IMR-90 (cell line): ENCODE measurements around the gene ANKRD2. TPM values are rescaled to one million over a fixed set of nuclear protein-coding genes. Genes with fewer than 3 reads are reported as not detected.

ENCODE experiments used
- ATAC-seq: fragments of 200-7000 bp; cut with Tn5 transposase; 2 replicates; pipeline ENCODE4 v1.9.1; 2020; ENCODE audit warnings: low read depth, mild to moderate bottlenecking, moderate library complexity
- BruUV-seq: library from RNA; stranded (reverse); fragments of 400-500 nt; replicated peaks from 2 replicates; lab custom pipeline; 2021; lab: Mats Ljungman, UMichigan
- CTCF ChIA-PET: fragments of 300-600 bp; formaldehyde crosslinking; extraction: SDS; loops from one replicate; lab custom pipeline; 2021; ENCODE audit warnings: antibody characterized with exemption; lab: Yijun Ruan, JAX
- POLR2A ChIA-PET: fragments of 300-600 bp; sonication (Branson Sonifier 250); formaldehyde crosslinking; loops from one replicate; lab custom pipeline; 2022; ENCODE audit warnings: antibody characterized with exemption; ENCODE audit not compliant: unreplicated experiment; lab: Charles Lee
- DNase-seq: peaks from one replicate; pipeline ENCODE4 v3.0.0; 2013
- H2AFZ ChIP-seq: replicated peaks from 2 replicates; pipeline ENCODE3; 2013; ENCODE audit warnings: low read length, mild to moderate bottlenecking; ENCODE audit not compliant: poor library complexity
- H2AK5ac ChIP-seq: 2 replicates; pipeline ENCODE4 v1.6.1; 2013; ENCODE audit warnings: low read depth, low read length, inconsistent platforms
- H2AK9ac ChIP-seq: replicated peaks from 2 replicates; pipeline ENCODE3; 2013; ENCODE audit warnings: mild to moderate bottlenecking, low read depth, low read length, moderate library complexity; ENCODE audit not compliant: poor library complexity
- H2BK120ac ChIP-seq: 2 replicates; pipeline ENCODE4 v1.6.1; 2013; ENCODE audit warnings: low read depth, low read length, inconsistent platforms
- H2BK15ac ChIP-seq: 3 replicates; pipeline ENCODE4 v1.6.1; 2013; ENCODE audit warnings: low read depth, low read length, inconsistent platforms
- H2BK20ac ChIP-seq: 2 replicates; pipeline ENCODE4 v1.6.1; 2013; ENCODE audit warnings: low read depth, mild to moderate bottlenecking, inconsistent platforms, low read length, moderate library complexity
- H2BK5ac ChIP-seq: 2 replicates; pipeline ENCODE4 v1.6.1; 2013; ENCODE audit warnings: mild to moderate bottlenecking, low read depth, low read length, inconsistent platforms; ENCODE audit not compliant: poor library complexity, severe bottlenecking
- H3K14ac ChIP-seq: replicated peaks from 2 replicates; pipeline ENCODE4 v1.6.1; 2013; ENCODE audit warnings: low read depth, low read length, inconsistent platforms
- H3K18ac ChIP-seq: 2 replicates; pipeline ENCODE4 v1.6.1; 2013; ENCODE audit warnings: low read depth, low read length, control low read depth
- H3K23ac ChIP-seq: 2 replicates; pipeline ENCODE4 v1.6.1; 2013; ENCODE audit warnings: low read depth, low read length, inconsistent platforms
- H3K27ac ChIP-seq: 2 replicates; pipeline ENCODE4 v1.5.1; 2013; ENCODE audit warnings: mild to moderate bottlenecking, control low read depth, low read length; ENCODE audit not compliant: insufficient read depth
- H3K27me3 ChIP-seq: 2 replicates; pipeline ENCODE4 v1.6.1; 2013; ENCODE audit warnings: low read length; ENCODE audit not compliant: control insufficient read depth, insufficient read depth
- H3K36me3 ChIP-seq: 2 replicates; pipeline ENCODE4 v1.6.1; 2013; ENCODE audit warnings: low read length, mixed read lengths; ENCODE audit not compliant: control insufficient read depth, insufficient read depth
- H3K4ac ChIP-seq: 2 replicates; pipeline ENCODE4 v1.6.1; 2013; ENCODE audit warnings: low read depth, low read length, inconsistent platforms
- H3K4me1 ChIP-seq: 2 replicates; pipeline ENCODE4 v1.6.1; 2013; ENCODE audit warnings: low read length, mixed read lengths; ENCODE audit not compliant: control insufficient read depth, insufficient read depth
- H3K4me2 ChIP-seq: 2 replicates; pipeline ENCODE4 v1.6.1; 2013; ENCODE audit warnings: low read depth, mild to moderate bottlenecking, control low read depth, low read length, moderate library complexity
- H3K4me3 ChIP-seq: 2 replicates; pipeline ENCODE4 v1.5.1; 2013; ENCODE audit warnings: low read depth, mild to moderate bottlenecking, control low read depth, low read length, moderate library complexity; ENCODE audit not compliant: insufficient read depth
- H3K56ac ChIP-seq: 2 replicates; pipeline ENCODE4 v1.6.1; 2013; ENCODE audit warnings: low read length, inconsistent platforms; ENCODE audit not compliant: insufficient read depth; ENCODE audit errors: extremely low read depth
- H3K79me1 ChIP-seq, 2 experiments: 2 replicates each; pipeline ENCODE4 v1.6.1; 2013; ENCODE audit warnings: low read length in 2 of 2, inconsistent platforms in 1 of 2, low read depth in 1 of 2
- H3K9ac ChIP-seq: 2 replicates; pipeline ENCODE4 v1.6.1; 2013; ENCODE audit warnings: low read depth, low read length, control low read depth
- H3K9me1 ChIP-seq: 2 replicates; pipeline ENCODE4 v1.6.1; 2013; ENCODE audit warnings: low read length, inconsistent platforms; ENCODE audit not compliant: insufficient read depth
- H3K9me3 ChIP-seq: 2 replicates; pipeline ENCODE4 v1.6.1; 2013; ENCODE audit warnings: low read length; ENCODE audit not compliant: control insufficient read depth, insufficient read depth
- H4K20me1 ChIP-seq: 2 replicates; pipeline ENCODE4 v1.6.1; 2013; ENCODE audit warnings: low read length, inconsistent platforms; ENCODE audit not compliant: insufficient read depth
- H4K5ac ChIP-seq: 2 replicates; pipeline ENCODE4 v1.6.1; 2013; ENCODE audit warnings: mild to moderate bottlenecking, low read depth, low read length, control low read depth
- H4K8ac ChIP-seq, 2 experiments: 2 replicates each; pipeline ENCODE4 v1.6.1; 2013; ENCODE audit warnings: low read depth in 2 of 2, low read length in 2 of 2, control low read depth in 1 of 2, inconsistent platforms in 1 of 2
- H4K91ac ChIP-seq: 2 replicates; pipeline ENCODE4 v1.6.1; 2013; ENCODE audit warnings: low read depth, low read length, inconsistent platforms; ENCODE audit not compliant: insufficient read depth
- BHLHE40 ChIP-seq: fragments of 150-350 bp; IDR thresholded peaks from 2 replicates; pipeline ENCODE4 v1.6.1; 2016; ENCODE audit warnings: mild to moderate bottlenecking, low read depth, low read length
- CEBPB ChIP-seq: IDR thresholded peaks from 2 replicates; pipeline ENCODE4 v1.6.1; 2012; ENCODE audit warnings: low read depth, low read length, improper control_type of control experiment
- CHD1 ChIP-seq: IDR thresholded peaks from 2 replicates; pipeline ENCODE4 v1.6.1; 2012; ENCODE audit warnings: low read depth, low read length, improper control_type of control experiment
- CTCF ChIP-seq: conservative IDR thresholded peaks from 2 replicates; pipeline ENCODE4 v1.5.1; 2012; ENCODE audit warnings: mild to moderate bottlenecking, low read depth, low read length, improper control_type of control experiment
- ELK1 ChIP-seq: fragments of 150-350 bp; IDR thresholded peaks from 2 replicates; pipeline ENCODE4 v1.6.1; 2016; ENCODE audit warnings: low read depth, mild to moderate bottlenecking, low read length, moderate library complexity, borderline replicate concordance
- FOS ChIP-seq: fragments of 150-350 bp; IDR thresholded peaks from 2 replicates; pipeline ENCODE4 v1.6.1; 2016; ENCODE audit warnings: low read depth, low read length
- MAFK ChIP-seq: IDR thresholded peaks from 2 replicates; pipeline ENCODE4 v1.6.1; 2012; ENCODE audit warnings: low read depth, low read length, improper control_type of control experiment
- MAZ ChIP-seq: IDR thresholded peaks from 2 replicates; pipeline ENCODE4 v1.6.1; 2012; ENCODE audit warnings: low read depth, mild to moderate bottlenecking, low read length, improper control_type of control experiment, moderate library complexity, borderline replicate concordance
- MXI1 ChIP-seq: IDR thresholded peaks from 2 replicates; pipeline ENCODE4 v1.6.1; 2012; ENCODE audit warnings: low read depth, mild to moderate bottlenecking, low read length, moderate library complexity, borderline replicate concordance
- NFE2L2 ChIP-seq: fragments of 150-350 bp; IDR thresholded peaks from 2 replicates; pipeline ENCODE4 v1.6.1; 2016; ENCODE audit warnings: low read depth, mild to moderate bottlenecking, low read length
- POLR2A ChIP-seq: IDR thresholded peaks from 2 replicates; pipeline ENCODE4 v1.6.1; 2012; ENCODE audit warnings: mild to moderate bottlenecking, low read depth, low read length
- RCOR1 ChIP-seq: IDR thresholded peaks from 2 replicates; pipeline ENCODE4 v1.6.1; 2012; ENCODE audit warnings: mild to moderate bottlenecking, low read length, improper control_type of control experiment; ENCODE audit not compliant: insufficient replicate concordance
- RFX5 ChIP-seq: IDR thresholded peaks from 2 replicates; pipeline ENCODE4 v1.8.0; 2012; ENCODE audit warnings: low read depth, mild to moderate bottlenecking, low read length, moderate library complexity
- USF2 ChIP-seq: fragments of 150-350 bp; IDR thresholded peaks from 2 replicates; pipeline ENCODE4 v1.6.1; 2017; ENCODE audit warnings: mild to moderate bottlenecking, antibody characterized with exemption, low read length, low read depth
- WGBS, 2 experiments: methylation state at CpG; one replicate each; pipeline versions ENCODE4 v1.1.5 to v1.1.7; 2013; ENCODE audit warnings: missing lambda C conversion rate in 2 of 2; ENCODE audit not compliant: insufficient read length in 1 of 2; ENCODE audit errors: extremely low coverage in 2 of 2; 5-methylcytosine and 5-hydroxymethylcytosine counted together
- dilution Hi-C: fragments of 300-500 bp; cut with HindIII; formaldehyde crosslinking; loops from one replicate; pipeline ENCODE4 v1.14.3; 2018; ENCODE audit warnings: low sequenced_read_pairs; ENCODE audit not compliant: unreplicated experiment
- in situ Hi-C: fragments of 300-500 bp; cut with MboI; formaldehyde crosslinking; loops from 3 replicates; pipeline ENCODE4 v1.14.3; 2019; ENCODE audit warnings: low sequenced_read_pairs, inconsistent platforms, mixed read lengths
- intact Hi-C: fragments of 100-400 bp; cut with micrococcal nuclease; formaldehyde crosslinking; loops from 2 replicates; pipeline ENCODE4 v1.10.0; 2022
- polyA plus RNA-seq, 3 experiments: library from polyadenylated mRNA; depleted of rRNA; stranded (reverse); fragments of >200 nt; gene quantifications; 2 replicates each; pipeline ENCODE4 v1.2.3, GENCODE V29; 2012; ENCODE audit warnings: low replicate concordance in 1 of 3
- total RNA-seq: library from RNA; depleted of rRNA; stranded (reverse); fragments of >200 nt; gene quantifications from 2 replicates; pipeline ENCODE4 v1.2.3, GENCODE V29; 2012

The ANKRD2 gene
- total and polyA plus RNA-seq, 2 of the 4 experiments (the other 2 are of a cell fraction) = 0.36 to 0.65 TPM

GRCh38 chr10:97628228-97628627 lies 55.6 kb downstream of the ANKRD2 start:
- intact Hi-C loops = no loop called here

More at GRCh38 chr10:97628228-97628627, 55.6 kb downstream of the ANKRD2 start:
- DNase-seq (no peak), ATAC-seq (peak; percentile 8)
- Histone ChIP-seq H4K91ac (no peak overlapping the region), H3K79me1 (peaks cover 3 to 22% of the 10 kb centered on the region in 2 experiments; a peak in 3 of 4 replicates), H3K9me1 (peaks cover 13% of the 10 kb centered on the region), H3K4ac (no peak overlapping the region), H2BK20ac (no peak overlapping the region), H3K4me3 (no peak overlapping the region), H3K36me3 (no peaks in the 10 kb centered on the region), H2BK5ac (no peak overlapping the region), H3K23ac (peak overlapping the region; percentile 29; the same call in 1 of the 2 replicates), H3K27me3 (no peaks in the 10 kb centered on the region), H2AK5ac (no peak overlapping the region), H3K4me2 (peak overlapping the region; percentile 14; the same call in 1 of the 2 replicates), H2BK15ac (no peak overlapping the region), H4K8ac (no peak overlapping the region), H4K5ac (no peak overlapping the region), H2BK120ac (no peak overlapping the region), H4K20me1 (no peaks in the 10 kb centered on the region), H2AK9ac (no peak overlapping the region), H3K4me1 (peaks cover 17% of the 10 kb centered on the region), H3K14ac (no peak overlapping the region), H3K9me3 (no peaks in the 10 kb centered on the region), H3K9ac (no peak overlapping the region), H3K18ac (no peak overlapping the region), H3K27ac (peak overlapping the region; percentile 61; the same call in 1 of the 2 replicates), H2AFZ (no peak overlapping the region), H3K56ac (no peak overlapping the region)
- TF ChIP-seq MAZ (no peak), MXI1 (no peak), CHD1 (no peak), RCOR1 (no peak), MAFK (no peak), BHLHE40 (no peak), ELK1 (no peak), CTCF (no peak), FOS (no peak), NFE2L2 (no peak), RFX5 (no peak), POLR2A (no peak), USF2 (no peak), CEBPB (no peak)
- ChIA-PET CTCF (interaction anchor here (0.6 to 0.9 kb wide), 2 partner anchors 13 to 507 kb away, joined by 3 read pairs; no protein-coding TSS in a partner anchor), POLR2A (interaction anchor here (1.0 kb wide), 1 partner anchor 13 kb away, joined by 3 read pairs; no protein-coding TSS in a partner anchor)
- in situ Hi-C loops = no loop called here
- BruUV-seq = no TSS peak
- dilution Hi-C loops = no loop called here
- WGBS, 2 experiments = 100% methylated on average over 1 of the region's 3 CpGs; no CpG with 5 or more reads in 1 of the 2 experiments
